Epithelial cell of proximal tubule (primary cell): ENCODE measurements around the gene TMC8. TPM values are rescaled to one million over a fixed set of nuclear protein-coding genes. Genes with fewer than 3 reads are reported as not detected.
"Not testable (repeated sequence)": the region's sequence is repeated elsewhere in the genome, so short reads cannot be mapped to it uniquely, and the experiment has no call there.

Source experiments
- DNase-seq: peaks from one replicate; pipeline ENCODE4 v3.0.0-alpha.2; 2011; ENCODE audit warnings: low read depth
- H3K4me3 ChIP-seq: 2 replicates; pipeline ENCODE4 v1.5.1; 2011; ENCODE audit warnings: low read depth, mild to moderate bottlenecking, low read length
- total RNA-seq: library from RNA; depleted of rRNA; stranded (reverse); fragments of >200 nt; gene quantifications from 2 replicates; pipeline ENCODE4 v1.2.3, GENCODE V29; 2015
- TF ChIP-seq, protein P1 (sequence below): conservative IDR thresholded peaks from 2 replicates; pipeline ENCODE4 v1.5.1; 2012; ENCODE audit warnings: low read depth, mild to moderate bottlenecking, low read length

Gene TMC8, protein sequence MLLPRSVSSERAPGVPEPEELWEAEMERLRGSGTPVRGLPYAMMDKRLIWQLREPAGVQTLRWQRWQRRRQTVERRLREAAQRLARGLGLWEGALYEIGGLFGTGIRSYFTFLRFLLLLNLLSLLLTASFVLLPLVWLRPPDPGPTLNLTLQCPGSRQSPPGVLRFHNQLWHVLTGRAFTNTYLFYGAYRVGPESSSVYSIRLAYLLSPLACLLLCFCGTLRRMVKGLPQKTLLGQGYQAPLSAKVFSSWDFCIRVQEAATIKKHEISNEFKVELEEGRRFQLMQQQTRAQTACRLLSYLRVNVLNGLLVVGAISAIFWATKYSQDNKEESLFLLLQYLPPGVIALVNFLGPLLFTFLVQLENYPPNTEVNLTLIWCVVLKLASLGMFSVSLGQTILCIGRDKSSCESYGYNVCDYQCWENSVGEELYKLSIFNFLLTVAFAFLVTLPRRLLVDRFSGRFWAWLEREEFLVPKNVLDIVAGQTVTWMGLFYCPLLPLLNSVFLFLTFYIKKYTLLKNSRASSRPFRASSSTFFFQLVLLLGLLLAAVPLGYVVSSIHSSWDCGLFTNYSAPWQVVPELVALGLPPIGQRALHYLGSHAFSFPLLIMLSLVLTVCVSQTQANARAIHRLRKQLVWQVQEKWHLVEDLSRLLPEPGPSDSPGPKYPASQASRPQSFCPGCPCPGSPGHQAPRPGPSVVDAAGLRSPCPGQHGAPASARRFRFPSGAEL
- 1.2 TPM in 2 replicates for total RNA-seq

DNA sequence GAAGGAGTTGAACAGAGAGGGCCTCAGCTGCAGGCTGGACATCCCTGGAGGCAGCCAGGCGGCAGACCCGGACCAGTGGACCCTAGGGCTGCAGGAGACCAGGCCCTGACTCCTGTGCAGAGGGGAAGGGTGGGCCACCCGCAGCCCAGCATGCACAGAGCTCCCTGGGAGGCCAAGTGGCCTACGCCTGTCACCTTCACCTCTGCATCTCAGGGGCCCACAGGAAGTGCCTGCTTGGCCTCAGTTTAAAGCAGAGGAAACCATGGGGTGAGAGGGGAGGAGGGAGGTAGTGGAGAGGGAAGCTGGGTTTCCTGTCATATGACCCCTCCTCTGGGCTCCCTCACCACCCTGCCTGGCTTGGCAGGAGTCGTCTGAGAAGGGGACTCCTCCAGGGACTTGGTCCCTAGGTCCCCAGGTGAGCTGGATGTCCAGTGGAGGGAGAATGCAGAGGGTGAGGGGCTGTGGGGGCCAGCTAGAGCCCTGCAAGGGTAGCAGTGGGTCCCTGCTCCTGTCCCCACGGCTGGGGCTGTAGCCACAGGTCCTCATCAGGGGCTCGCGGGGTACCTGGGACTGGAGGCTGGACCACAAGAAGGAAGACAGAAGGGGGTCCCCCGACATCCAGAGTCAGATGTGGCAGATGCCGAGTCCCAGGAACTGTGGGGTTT lies at the start of gene TMC8:
Gene TMC8 (plus strand): TSS at position 335 of the 665 bp plus-strand sequence. CDS start 818 bp downstream, outside the sequence.
- no peak within 1 kb of the TSS for H3K4me3 ChIP-seq
- no peak for DNase-seq
- TF ChIP-seq, protein P1, sequence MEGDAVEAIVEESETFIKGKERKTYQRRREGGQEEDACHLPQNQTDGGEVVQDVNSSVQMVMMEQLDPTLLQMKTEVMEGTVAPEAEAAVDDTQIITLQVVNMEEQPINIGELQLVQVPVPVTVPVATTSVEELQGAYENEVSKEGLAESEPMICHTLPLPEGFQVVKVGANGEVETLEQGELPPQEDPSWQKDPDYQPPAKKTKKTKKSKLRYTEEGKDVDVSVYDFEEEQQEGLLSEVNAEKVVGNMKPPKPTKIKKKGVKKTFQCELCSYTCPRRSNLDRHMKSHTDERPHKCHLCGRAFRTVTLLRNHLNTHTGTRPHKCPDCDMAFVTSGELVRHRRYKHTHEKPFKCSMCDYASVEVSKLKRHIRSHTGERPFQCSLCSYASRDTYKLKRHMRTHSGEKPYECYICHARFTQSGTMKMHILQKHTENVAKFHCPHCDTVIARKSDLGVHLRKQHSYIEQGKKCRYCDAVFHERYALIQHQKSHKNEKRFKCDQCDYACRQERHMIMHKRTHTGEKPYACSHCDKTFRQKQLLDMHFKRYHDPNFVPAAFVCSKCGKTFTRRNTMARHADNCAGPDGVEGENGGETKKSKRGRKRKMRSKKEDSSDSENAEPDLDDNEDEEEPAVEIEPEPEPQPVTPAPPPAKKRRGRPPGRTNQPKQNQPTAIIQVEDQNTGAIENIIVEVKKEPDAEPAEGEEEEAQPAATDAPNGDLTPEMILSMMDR, result no peak

DNA sequence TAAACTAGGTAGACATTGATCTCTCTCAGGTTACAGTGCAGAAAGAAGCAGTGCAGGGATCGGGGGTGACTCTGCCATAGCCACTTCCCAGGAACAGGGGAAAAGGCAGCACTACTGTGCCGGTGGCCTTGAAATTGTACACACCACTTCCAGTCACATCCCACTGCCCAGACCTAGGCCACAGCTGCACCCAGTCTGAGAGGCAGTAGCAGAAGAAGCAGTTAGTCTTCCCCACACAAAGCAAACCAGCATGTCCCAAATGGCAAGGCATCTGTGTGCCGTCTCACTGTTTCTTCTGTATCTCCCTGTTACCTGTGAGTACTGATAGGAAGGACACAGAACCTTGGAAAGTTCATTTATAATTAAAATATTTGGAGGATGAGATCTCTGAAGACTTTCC lies 49.0 kb upstream of the TMC8 start:
- DNase-seq, result no peak
- TF ChIP-seq, protein P1, result no peak
- no peak overlapping the region for H3K4me3 ChIP-seq

DNA sequence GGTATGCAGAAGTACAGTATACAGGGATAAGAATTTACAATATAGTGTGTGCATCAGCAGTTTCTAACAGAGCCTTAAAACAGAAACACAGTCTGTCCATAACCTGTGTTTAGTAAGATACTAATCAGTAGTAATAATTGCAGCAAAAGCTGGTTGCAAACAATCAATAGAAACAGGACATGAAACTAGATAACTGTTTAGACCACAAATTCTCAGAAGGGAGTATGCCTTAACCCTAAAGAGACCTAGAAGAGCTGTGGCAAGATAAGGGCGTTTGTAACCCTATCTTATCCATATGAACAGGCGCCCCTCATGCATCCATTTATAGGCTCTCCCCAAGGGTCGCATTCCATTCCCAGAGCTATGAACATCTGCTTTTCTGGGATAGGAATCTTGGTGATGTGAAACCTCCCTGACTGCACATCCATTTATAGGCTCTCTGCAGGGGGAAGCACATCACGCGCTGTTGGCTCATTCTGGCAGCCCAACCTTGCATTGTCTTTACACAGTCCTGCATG lies 48.2 kb upstream of the TMC8 start:
- H3K4me3 ChIP-seq, DNase-seq: not testable (repeated sequence)

DNA sequence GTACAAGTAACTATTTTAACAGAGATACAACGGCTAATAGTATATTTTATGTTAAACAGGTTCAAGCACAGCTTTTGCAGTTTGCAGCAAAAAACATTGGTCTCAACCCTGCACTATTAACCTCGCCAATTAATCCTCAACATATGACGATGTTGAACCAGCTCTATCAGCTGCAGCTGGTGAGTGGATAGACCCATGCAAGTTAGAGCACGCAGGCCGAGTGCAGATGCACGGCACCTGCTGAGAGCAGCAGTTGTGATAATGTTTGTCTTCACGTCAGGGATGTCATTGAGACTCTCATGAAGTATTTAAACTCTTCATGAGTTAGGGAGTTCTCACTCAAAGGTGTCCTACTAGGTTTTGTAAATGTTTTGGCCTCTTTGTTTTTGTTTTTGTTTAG lies 47.6 kb upstream of the TMC8 start:
- no peak overlapping the region for H3K4me3 ChIP-seq
- DNase-seq, result no peak
- TF ChIP-seq, protein P1, result no peak

DNA sequence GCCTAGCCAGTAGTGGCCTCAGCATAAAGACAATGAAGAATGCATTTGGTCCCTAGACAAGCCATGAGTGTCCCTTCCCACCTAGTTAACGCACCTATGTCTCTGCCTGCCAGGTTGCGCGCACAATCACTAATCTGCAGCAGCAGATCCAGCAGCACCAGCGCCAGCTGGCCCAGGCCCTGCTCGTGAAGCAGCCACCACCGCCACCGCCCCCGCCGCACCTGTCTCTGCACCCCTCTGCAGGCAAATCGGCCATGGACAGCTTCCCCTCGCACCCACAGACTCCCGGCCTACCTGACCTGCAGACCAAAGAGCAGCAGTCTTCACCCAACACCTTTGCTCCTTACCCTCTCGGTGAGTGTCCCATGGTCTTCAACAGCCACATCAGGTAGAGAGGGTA lies 43.8 kb upstream of the TMC8 start:
- DNase-seq, result no peak
- TF ChIP-seq, protein P1, result no peak
- H3K4me3 ChIP-seq, result no peak overlapping the region

DNA sequence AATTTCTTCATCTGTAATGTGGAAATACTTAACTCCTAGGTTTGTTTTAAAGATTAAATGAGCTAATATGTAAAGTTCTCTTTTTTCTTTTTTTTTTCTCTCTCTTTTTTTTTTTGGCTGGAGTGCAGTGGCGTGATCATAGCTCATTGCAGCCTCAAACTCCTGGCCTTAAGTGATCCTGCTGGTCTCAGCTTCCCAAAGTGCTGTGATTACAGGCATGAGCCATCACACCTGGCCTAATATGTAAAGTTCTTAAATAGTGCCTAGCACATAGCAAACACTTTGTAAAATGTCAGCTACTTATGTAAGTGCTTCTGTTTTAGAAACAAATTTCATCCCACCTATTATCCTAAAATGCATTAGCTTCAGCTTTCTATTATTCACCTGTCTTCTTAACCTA lies 42.0 kb upstream of the TMC8 start:
- no peak for DNase-seq
- no peak overlapping the region for H3K4me3 ChIP-seq
- TF ChIP-seq, protein P1, result no peak
